ENCODE measurements around the gene C22orf39. TPM values are rescaled to one million over a fixed set of nuclear protein-coding genes. Genes with fewer than 3 reads are reported as not detected.
A peak's percentile ranks its signal among the peaks of the same experiment; 100 is the strongest.
"Not testable (repeated sequence)": the region's sequence is repeated elsewhere in the genome, so short reads cannot be mapped to it uniquely, and the experiment has no call there.

C22orf39 gene
- total and polyA plus RNA-seq, 2 donors (not counting 1 experiment from before 2014, with no cell fraction given) = 37.7 to 47.2 TPM

DNA sequence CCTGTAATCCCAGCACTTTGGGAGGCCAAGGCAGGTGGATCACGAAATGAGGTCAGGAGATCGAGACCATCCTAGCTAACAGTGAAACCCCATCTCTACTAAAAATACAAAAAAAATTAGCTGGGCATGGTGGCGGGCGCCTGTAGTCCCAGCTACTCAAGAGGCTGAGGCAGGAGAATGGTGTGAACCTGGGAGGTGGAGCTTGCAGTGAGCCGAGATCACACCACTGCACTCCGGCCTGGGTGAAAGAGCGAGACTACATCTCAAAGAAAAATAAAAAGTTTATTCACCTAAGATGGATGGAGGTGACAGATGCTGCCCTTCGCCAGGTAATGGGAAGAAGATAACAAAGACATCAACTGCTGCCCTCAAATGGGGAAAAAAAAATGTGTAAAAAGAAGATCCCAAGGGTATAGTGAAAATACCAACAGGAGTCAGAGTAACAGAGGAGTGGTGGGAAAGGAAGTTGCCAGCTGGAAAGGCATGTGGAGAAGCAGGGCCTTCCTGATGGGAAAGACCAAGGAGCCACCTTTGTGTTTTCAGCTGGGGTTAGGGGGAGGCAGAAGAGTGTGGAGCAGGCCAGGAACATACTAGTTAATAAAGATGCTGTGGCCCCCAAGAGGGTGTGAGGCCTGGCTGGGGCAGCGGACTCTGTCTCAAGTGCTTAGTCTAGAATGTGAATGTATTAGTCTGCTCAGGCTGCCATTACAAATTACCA, 10.9 kb downstream of the C22orf39 start:
- POLR2A ChIA-PET; H3K27me3 Mint-ChIP-seq; H2AFZ ChIP-seq (ENCODE audit: insufficient read depth, low read depth, low read length, poor library complexity, severe bottlenecking); H3K4me3 Mint-ChIP-seq; intact Hi-C loops (cut with micrococcal nuclease); H3K9ac ChIP-seq (ENCODE audit: low read length); H3K4me2 ChIP-seq (replicated peaks; ENCODE audit: low read depth, low read length, poor library complexity, severe bottlenecking); H3K27me3 ChIP-seq (replicated peaks in 1 of 4; ENCODE audit: control extremely low read depth in 1 of 4, control insufficient read depth in 3 of 4, insufficient read depth in 4 of 4, low read length in 3 of 4); H4K20me1 ChIP-seq (ENCODE audit: control insufficient read depth, insufficient read depth, low read length, poor library complexity, severe bottlenecking); H3K9me3 ChIP-seq (ENCODE audit: control extremely low read depth in 1 of 3, control insufficient read depth in 2 of 3, insufficient read depth in 1 of 3, low read length in 2 of 3); DNase-seq; ATAC-seq (ENCODE audit: low read depth); H3K4me3 ChIP-seq (ENCODE audit: control extremely low read depth in 1 of 5, extremely low read depth in 1 of 5, insufficient read depth in 1 of 5, low read depth in 2 of 5, low read length in 4 of 5); H3K9me3 Mint-ChIP-seq (ENCODE audit: insufficient read depth): not testable (repeated sequence)
- Histone ChIP-seq H3K36me3 (replicated peaks in 1 of 2; ENCODE audit: control extremely low read depth in 1 of 2, control insufficient read depth in 1 of 2, extremely low read depth in 1 of 2, insufficient read depth in 2 of 2, low read length in 1 of 2) (peaks cover 5 to 22% of the 10 kb centered on the region in 2 experiments), H3K27ac (ENCODE audit: low read length in 2 of 2) (peak overlapping the region in 1 of 2 donors; percentile 54), H3K79me2 (ENCODE audit: control insufficient read depth, insufficient read depth, low read length) (peaks cover 29% of the 10 kb centered on the region), H3K4me1 (ENCODE audit: control insufficient read depth in 2 of 2, insufficient read depth in 2 of 2, low read length in 2 of 2) (peaks cover 29 to 36% of the 10 kb centered on the region in 2 donors)
- CTCF ChIA-PET = interaction anchor here (1.4 kb wide), 1 partner anchor 8 kb away, joined by 4 read pairs; no protein-coding TSS in a partner anchor
- WGBS (ENCODE audit: insufficient coverage) = 100% methylated on average over 1 of the region's 9 CpGs
- peaks cover 38% of the 10 kb centered on the region for H3K4me1 Mint-ChIP-seq
- peak overlapping the region; percentile 1 for H3K27ac Mint-ChIP-seq

DNA sequence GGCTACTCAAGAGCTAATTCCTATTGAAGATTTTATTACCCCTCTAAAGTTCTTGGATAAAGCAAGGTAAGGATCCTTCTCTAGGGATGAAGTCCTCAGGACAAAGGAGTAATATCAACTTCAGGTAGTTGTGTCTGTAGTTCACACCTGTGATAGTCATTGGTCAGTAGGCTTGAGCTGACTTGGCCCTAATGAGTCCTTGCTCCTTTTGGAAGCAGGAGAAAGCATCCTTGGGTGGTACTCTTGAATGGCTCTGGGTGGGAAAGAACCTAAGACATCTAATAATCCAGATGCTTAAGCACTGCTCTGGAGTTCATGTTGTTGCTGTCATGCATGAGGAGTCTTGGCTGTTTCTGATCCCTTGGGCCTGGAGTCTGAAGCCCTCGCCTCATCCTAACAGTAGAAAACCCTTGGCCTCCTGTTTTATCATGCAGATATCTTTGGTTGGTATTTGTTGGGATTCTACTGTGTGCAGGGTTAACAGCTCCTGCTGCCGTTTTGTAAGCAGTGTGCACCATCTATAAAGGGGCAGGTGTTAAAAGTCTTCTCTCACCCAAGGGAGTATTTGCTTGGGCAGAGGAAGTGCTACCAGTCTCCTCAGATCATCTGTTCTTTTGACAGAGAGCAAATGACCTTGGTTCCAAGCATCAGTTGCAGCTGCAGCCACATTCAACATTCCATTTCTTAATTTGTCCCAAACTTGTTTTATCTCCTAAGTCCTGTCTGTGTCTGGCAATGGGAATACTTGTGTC, 12.5 kb downstream of the C22orf39 start:
- no peak for TF ChIP-seq EZH2 (IDR thresholded peaks at IDR 0.05; ENCODE audit: borderline replicate concordance, insufficient read depth, low read depth, low read length, poor library complexity, severe bottlenecking)
- TF ChIP-seq, protein P1, sequence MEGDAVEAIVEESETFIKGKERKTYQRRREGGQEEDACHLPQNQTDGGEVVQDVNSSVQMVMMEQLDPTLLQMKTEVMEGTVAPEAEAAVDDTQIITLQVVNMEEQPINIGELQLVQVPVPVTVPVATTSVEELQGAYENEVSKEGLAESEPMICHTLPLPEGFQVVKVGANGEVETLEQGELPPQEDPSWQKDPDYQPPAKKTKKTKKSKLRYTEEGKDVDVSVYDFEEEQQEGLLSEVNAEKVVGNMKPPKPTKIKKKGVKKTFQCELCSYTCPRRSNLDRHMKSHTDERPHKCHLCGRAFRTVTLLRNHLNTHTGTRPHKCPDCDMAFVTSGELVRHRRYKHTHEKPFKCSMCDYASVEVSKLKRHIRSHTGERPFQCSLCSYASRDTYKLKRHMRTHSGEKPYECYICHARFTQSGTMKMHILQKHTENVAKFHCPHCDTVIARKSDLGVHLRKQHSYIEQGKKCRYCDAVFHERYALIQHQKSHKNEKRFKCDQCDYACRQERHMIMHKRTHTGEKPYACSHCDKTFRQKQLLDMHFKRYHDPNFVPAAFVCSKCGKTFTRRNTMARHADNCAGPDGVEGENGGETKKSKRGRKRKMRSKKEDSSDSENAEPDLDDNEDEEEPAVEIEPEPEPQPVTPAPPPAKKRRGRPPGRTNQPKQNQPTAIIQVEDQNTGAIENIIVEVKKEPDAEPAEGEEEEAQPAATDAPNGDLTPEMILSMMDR (IDR thresholded peaks at IDR 0.05) = no peak
- Histone ChIP-seq H3K4me2 (replicated peaks; ENCODE audit: low read depth, low read length, poor library complexity, severe bottlenecking) (peak overlapping the region; percentile 45), H3K9ac (ENCODE audit: low read length) (no peak overlapping the region), H3K36me3 (replicated peaks in 1 of 2; ENCODE audit: control extremely low read depth in 1 of 2, control insufficient read depth in 1 of 2, extremely low read depth in 1 of 2, insufficient read depth in 2 of 2, low read length in 1 of 2) (peaks cover 5 to 13% of the 10 kb centered on the region in 2 experiments), H3K4me1 (ENCODE audit: control insufficient read depth in 2 of 2, insufficient read depth in 2 of 2, low read length in 2 of 2) (peaks cover 38 to 47% of the 10 kb centered on the region in 2 donors), H2AFZ (ENCODE audit: insufficient read depth, low read depth, low read length, poor library complexity, severe bottlenecking) (no peak overlapping the region), H4K20me1 (ENCODE audit: control insufficient read depth, insufficient read depth, low read length, poor library complexity, severe bottlenecking) (peaks cover 10% of the 10 kb centered on the region), H3K9me3 (ENCODE audit: control extremely low read depth in 1 of 3, control insufficient read depth in 2 of 3, insufficient read depth in 1 of 3, low read length in 2 of 3) (no peaks in the 10 kb centered on the region), H3K27me3 (replicated peaks in 1 of 4; ENCODE audit: control extremely low read depth in 1 of 4, control insufficient read depth in 3 of 4, insufficient read depth in 4 of 4, low read length in 3 of 4) (no peaks in the 10 kb centered on the region), H3K79me2 (ENCODE audit: control insufficient read depth, insufficient read depth, low read length) (peaks cover 32% of the 10 kb centered on the region), H3K4me3 (ENCODE audit: control extremely low read depth in 1 of 5, extremely low read depth in 1 of 5, insufficient read depth in 1 of 5, low read depth in 2 of 5, low read length in 4 of 5) (no peak overlapping the region), H3K27ac (ENCODE audit: low read length in 2 of 2) (peak overlapping the region; percentile 67 to 91)
- Mint-ChIP-seq H3K9me3 (ENCODE audit: insufficient read depth) (no peaks in the 10 kb centered on the region), H3K4me1 (peaks cover 44% of the 10 kb centered on the region), H3K4me3 (peak overlapping the region; percentile 66), H3K27me3 (no peaks in the 10 kb centered on the region), H3K27ac (peak overlapping the region; percentile 91)
- ChIA-PET POLR2A (interaction anchor here (0.6 to 3.9 kb wide), 3 partner anchors 11 to 63 kb away, joined by 4 to 29 read pairs (median 6); partner anchors contain the start of genes C22orf39 and UFD1), CTCF (interaction anchor here (0.5 to 1.6 kb wide), 4 partner anchors 10 to 352 kb away, joined by 3 to 5 read pairs (median 4); partner anchors contain the start of gene ESS2)
- peak; percentile 38 for DNase-seq
- intact Hi-C loops (cut with micrococcal nuclease) = loop anchor here (5.0 kb wide), 1 partner anchor 143 kb away; the partner anchor contains the start of gene CLTCL1
- ATAC-seq (ENCODE audit: low read depth) = no peak
- no CpG with 5 or more reads among the region's 2 CpGs for WGBS (ENCODE audit: insufficient coverage)

Data from B cell (primary cell).